Fibroblast of lung (primary cell): ENCODE data around the gene OR10G8. TPM values are rescaled to one million over a fixed set of nuclear protein-coding genes. Genes with fewer than 3 reads are reported as not detected.

ENCODE experiments used
- DNase-seq, 2 donors: peaks; one replicate each; pipeline versions ENCODE4 v3.0.0 to v3.0.0-alpha.2; 2010; ENCODE audit warnings: low read depth in 2 of 2
- H2AFZ ChIP-seq: 2 replicates; pipeline ENCODE4 v1.5.1; 2012; ENCODE audit warnings: low read length, control low read depth, inconsistent platforms
- H3K27ac ChIP-seq: 2 replicates; pipeline ENCODE4 v1.5.1; 2011; ENCODE audit warnings: low read length, control low read depth; ENCODE audit not compliant: insufficient read depth
- H3K27me3 ChIP-seq: 2 replicates; pipeline ENCODE4 v1.5.1; 2011; ENCODE audit warnings: mild to moderate bottlenecking, low read length; ENCODE audit not compliant: control insufficient read depth, insufficient read depth
- H3K36me3 ChIP-seq: 2 replicates; pipeline ENCODE4 v1.5.1; 2011; ENCODE audit warnings: low read length; ENCODE audit not compliant: control insufficient read depth, insufficient read depth
- H3K4me1 ChIP-seq: 2 replicates; pipeline ENCODE4 v1.5.1; 2011; ENCODE audit warnings: low read length; ENCODE audit not compliant: control insufficient read depth, insufficient read depth; ENCODE audit errors: extremely low read depth
- H3K4me2 ChIP-seq: 2 replicates; pipeline ENCODE4 v1.5.1; 2011; ENCODE audit warnings: low read length, control low read depth; ENCODE audit not compliant: insufficient read depth; ENCODE audit errors: extremely low read depth
- H3K4me3 ChIP-seq, 4 experiments: fragments of 200-600 bp in 1 of 4; sonication (generic) in 1 of 4; replicated peaks in 1 of 4; 2 replicates each; pipeline ENCODE4 v1.5.1; 2011 to 2016; ENCODE audit warnings: low read length in 4 of 4, low read depth in 3 of 4, mild to moderate bottlenecking in 3 of 4, control low read depth in 2 of 4, inconsistent platforms in 1 of 4, mixed read lengths in 1 of 4; ENCODE audit not compliant: insufficient read depth in 1 of 4; ENCODE audit errors: control extremely low read depth in 1 of 4
- H3K79me2 ChIP-seq: 2 replicates; pipeline ENCODE4 v1.5.1; 2012; ENCODE audit warnings: mild to moderate bottlenecking, low read length, inconsistent platforms; ENCODE audit not compliant: control insufficient read depth, insufficient read depth
- H3K9ac ChIP-seq: 2 replicates; pipeline ENCODE4 v1.5.1; 2011; ENCODE audit warnings: mild to moderate bottlenecking, low read length, control low read depth; ENCODE audit not compliant: insufficient read depth
- H3K9me3 ChIP-seq: 2 replicates; pipeline ENCODE4 v1.5.1; 2012; ENCODE audit warnings: low read depth, low read length; ENCODE audit not compliant: control insufficient read depth, insufficient read depth
- H4K20me1 ChIP-seq: 2 replicates; pipeline ENCODE4 v1.5.1; 2011; ENCODE audit warnings: low read length; ENCODE audit not compliant: control insufficient read depth, insufficient read depth; ENCODE audit errors: extremely low read depth
- EZH2 ChIP-seq: IDR thresholded peaks from 2 replicates; pipeline ENCODE4 v1.5.1; 2012; ENCODE audit warnings: low read length, control low read depth, mild to moderate bottlenecking; ENCODE audit errors: missing control alignments
- polyA plus RNA-seq, 2 donors: library from polyadenylated mRNA; depleted of rRNA in 1 of 2; stranded (reverse) in 1 of 2; unstranded in 1 of 2; fragments of >200 nt; gene quantifications; 2 replicates each; pipeline ENCODE4 v1.2.1, GENCODE V29; 2011 to 2012; ENCODE audit warnings: missing spikeins in 1 of 2
- total RNA-seq: library from RNA; depleted of rRNA; stranded (reverse); fragments of >200 nt; gene quantifications from 2 replicates; pipeline ENCODE4 v1.2.1, GENCODE V29; 2014
- TF ChIP-seq, protein P1 (sequence below), 2 donors: IDR thresholded peaks in 1 of 2; conservative IDR thresholded peaks in 1 of 2; 1 replicate in 1 of 2; 2 replicates in 1 of 2; pipeline ENCODE4 v1.5.1; 2011 to 2012; ENCODE audit warnings: low read length in 2 of 2, control low read depth in 1 of 2, inconsistent platforms in 1 of 2, low read depth in 1 of 2, mild to moderate bottlenecking in 1 of 2

Gene OR10G8
- total and polyA plus RNA-seq, 2 donors (not counting 1 experiment from before 2014, with no cell fraction given), result not detected

DNA sequence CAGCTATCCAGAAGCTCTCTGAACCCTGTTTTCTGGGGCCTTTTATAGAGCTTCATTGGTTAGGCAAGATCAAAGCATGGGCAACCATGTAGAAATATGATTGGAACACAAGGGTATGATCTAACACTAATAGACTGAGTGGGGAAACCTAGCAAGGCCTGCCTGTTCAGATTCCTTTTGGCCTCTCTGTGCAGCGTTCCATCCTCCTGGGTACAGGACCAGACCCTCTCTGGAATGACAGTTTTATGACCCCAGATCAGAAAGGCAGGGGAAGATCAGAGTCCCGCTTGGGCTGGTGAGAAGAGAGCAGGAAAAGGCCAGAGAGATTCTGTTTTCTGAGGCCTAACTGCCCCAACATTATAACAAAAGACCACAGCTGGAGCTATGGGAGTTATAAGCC lies 52.0 kb downstream of the OR10G8 start:
- Histone ChIP-seq H3K79me2 (no peaks in the 10 kb centered on the region), H3K4me3 (no peak overlapping the region), H3K9me3 (no peaks in the 10 kb centered on the region), H3K4me2 (no peak overlapping the region), H3K27ac (no peak overlapping the region), H3K36me3 (no peaks in the 10 kb centered on the region), H2AFZ (no peak overlapping the region), H3K27me3 (peaks cover 3% of the 10 kb centered on the region), H3K4me1 (no peaks in the 10 kb centered on the region), H4K20me1 (no peaks in the 10 kb centered on the region), H3K9ac (no peak overlapping the region)
- DNase-seq, result no peak
- no peak for TF ChIP-seq EZH2
- TF ChIP-seq, protein P1, sequence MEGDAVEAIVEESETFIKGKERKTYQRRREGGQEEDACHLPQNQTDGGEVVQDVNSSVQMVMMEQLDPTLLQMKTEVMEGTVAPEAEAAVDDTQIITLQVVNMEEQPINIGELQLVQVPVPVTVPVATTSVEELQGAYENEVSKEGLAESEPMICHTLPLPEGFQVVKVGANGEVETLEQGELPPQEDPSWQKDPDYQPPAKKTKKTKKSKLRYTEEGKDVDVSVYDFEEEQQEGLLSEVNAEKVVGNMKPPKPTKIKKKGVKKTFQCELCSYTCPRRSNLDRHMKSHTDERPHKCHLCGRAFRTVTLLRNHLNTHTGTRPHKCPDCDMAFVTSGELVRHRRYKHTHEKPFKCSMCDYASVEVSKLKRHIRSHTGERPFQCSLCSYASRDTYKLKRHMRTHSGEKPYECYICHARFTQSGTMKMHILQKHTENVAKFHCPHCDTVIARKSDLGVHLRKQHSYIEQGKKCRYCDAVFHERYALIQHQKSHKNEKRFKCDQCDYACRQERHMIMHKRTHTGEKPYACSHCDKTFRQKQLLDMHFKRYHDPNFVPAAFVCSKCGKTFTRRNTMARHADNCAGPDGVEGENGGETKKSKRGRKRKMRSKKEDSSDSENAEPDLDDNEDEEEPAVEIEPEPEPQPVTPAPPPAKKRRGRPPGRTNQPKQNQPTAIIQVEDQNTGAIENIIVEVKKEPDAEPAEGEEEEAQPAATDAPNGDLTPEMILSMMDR (conservative IDR thresholded peaks at IDR 0.05 in 1 of 2, IDR thresholded peaks at IDR 0.05 in 1 of 2; ENCODE audit: low read depth in 1 of 2, low read length in 2 of 2), result no peak

DNA sequence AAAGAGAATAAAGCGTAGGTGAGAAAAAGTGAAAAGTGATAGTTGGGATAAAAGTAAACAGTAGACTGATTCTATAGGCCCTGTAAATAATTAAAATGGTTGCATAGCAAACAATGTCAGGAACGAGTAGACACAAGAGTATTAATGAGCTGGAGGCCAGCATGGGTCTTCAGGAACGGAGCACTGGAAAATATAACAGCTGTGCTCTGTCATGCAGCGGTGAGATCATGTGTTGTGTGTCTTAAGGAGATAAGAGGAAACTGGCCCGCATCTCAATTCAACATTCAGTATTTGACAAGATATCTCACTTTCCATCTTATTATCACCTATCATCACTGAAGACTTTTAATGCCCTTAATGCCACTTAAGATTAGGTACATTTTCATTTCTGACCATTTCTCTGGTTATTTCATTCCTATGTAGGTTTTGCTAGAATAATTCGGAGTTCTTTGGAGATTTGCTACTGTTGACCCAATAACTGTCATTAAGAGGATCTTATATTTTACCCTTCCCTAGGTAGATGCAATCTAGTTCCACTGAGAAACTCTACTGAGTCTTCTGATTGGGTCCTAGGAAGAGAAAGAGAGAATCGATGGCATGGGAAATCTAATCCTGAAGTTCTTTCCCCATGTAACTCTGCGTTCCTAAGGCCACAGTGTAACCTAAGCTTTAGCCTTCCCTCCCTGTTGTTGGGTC lies 53.2 kb downstream of the OR10G8 start:
- peak in 1 of 2 donors; percentile 40 for DNase-seq
- H3K4me1 ChIP-seq, result no peaks in the 10 kb centered on the region
- H3K27me3 ChIP-seq, result peaks cover 3% of the 10 kb centered on the region
- no peak for TF ChIP-seq EZH2
- TF ChIP-seq, protein P1 (conservative IDR thresholded peaks at IDR 0.05 in 1 of 2, IDR thresholded peaks at IDR 0.05 in 1 of 2; ENCODE audit: low read depth in 1 of 2, low read length in 2 of 2), result no peak
- no peaks in the 10 kb centered on the region for H3K36me3 ChIP-seq
- H3K9ac ChIP-seq, result no peak overlapping the region
- H2AFZ ChIP-seq, result no peak overlapping the region
- H3K79me2 ChIP-seq, result no peaks in the 10 kb centered on the region
- no peak overlapping the region for H3K27ac ChIP-seq
- no peak overlapping the region for H3K4me3 ChIP-seq
- H3K9me3 ChIP-seq, result no peaks in the 10 kb centered on the region
- H3K4me2 ChIP-seq, result no peak overlapping the region
- H4K20me1 ChIP-seq, result no peaks in the 10 kb centered on the region

Other genes with a start within 250 kb of the OR10G8 start
- not detected in 2 replicates for gene OR6M1, start 220.4 kb upstream of the OR10G8 start, total RNA-seq
- not detected in 2 replicates for gene OR6M1, start 220.4 kb upstream of the OR10G8 start, polyA plus RNA-seq
- gene TMEM225, start 141.1 kb upstream of the OR10G8 start, total RNA-seq, result not detected in 2 replicates
- gene TMEM225, start 141.1 kb upstream of the OR10G8 start, polyA plus RNA-seq, result not detected in 2 replicates
- not detected in 2 replicates for gene OR8D4, start 124.6 kb upstream of the OR10G8 start, total RNA-seq
- not detected in 2 replicates for gene OR8D4, start 124.6 kb upstream of the OR10G8 start, polyA plus RNA-seq
- not detected in 2 replicates for gene OR4D5, start 87.2 kb upstream of the OR10G8 start, total RNA-seq
- not detected in 2 replicates for gene OR4D5, start 87.2 kb upstream of the OR10G8 start, polyA plus RNA-seq
- not detected in 2 replicates for gene OR6T1, start 83.0 kb upstream of the OR10G8 start, total RNA-seq
- gene OR6T1, start 83.0 kb upstream of the OR10G8 start, polyA plus RNA-seq, result not detected in 2 replicates
- gene OR10S1, start 49.0 kb upstream of the OR10G8 start, total RNA-seq, result not detected in 2 replicates
- gene OR10S1, start 49.0 kb upstream of the OR10G8 start, polyA plus RNA-seq, result not detected in 2 replicates
- gene OR10G6, start 31.6 kb upstream of the OR10G8 start, total RNA-seq, result not detected in 2 replicates
- gene OR10G6, start 31.6 kb upstream of the OR10G8 start, polyA plus RNA-seq, result not detected in 2 replicates
- not detected in 2 replicates for gene OR10G4, start 13.8 kb upstream of the OR10G8 start, total RNA-seq
- not detected in 2 replicates for gene OR10G4, start 13.8 kb upstream of the OR10G8 start, polyA plus RNA-seq
- not detected in 2 replicates for gene OR10G9, start 3.8 kb upstream of the OR10G8 start, total RNA-seq
- not detected in 2 replicates for gene OR10G9, start 3.8 kb upstream of the OR10G8 start, polyA plus RNA-seq
- not detected in 2 replicates for gene OR10G7, start 14.5 kb downstream of the OR10G8 start, total RNA-seq
- not detected in 2 replicates for gene OR10G7, start 14.5 kb downstream of the OR10G8 start, polyA plus RNA-seq
- 18.7 and 22.3 TPM in 2 replicates for gene VWA5A, start 88.7 kb downstream of the OR10G8 start, total RNA-seq
- gene VWA5A, start 88.7 kb downstream of the OR10G8 start, polyA plus RNA-seq, result 11.9 and 17.0 TPM in 2 replicates
- not detected in 2 replicates for gene OR10D3, start 156.5 kb downstream of the OR10G8 start, total RNA-seq
- not detected in 2 replicates for gene OR10D3, start 156.5 kb downstream of the OR10G8 start, polyA plus RNA-seq
- not detected in 2 replicates for gene OR8G1, start 214.3 kb downstream of the OR10G8 start, total RNA-seq
- not detected in 2 replicates for gene OR8G1, start 214.3 kb downstream of the OR10G8 start, polyA plus RNA-seq
- gene OR8G5, start 229.6 kb downstream of the OR10G8 start, total RNA-seq, result not detected in 2 replicates
- not detected in 2 replicates for gene OR8G5, start 229.6 kb downstream of the OR10G8 start, polyA plus RNA-seq